H9 (cell line): ENCODE data around the gene NR2F2. TPM values are rescaled to one million over a fixed set of nuclear protein-coding genes. Genes with fewer than 3 reads are reported as not detected.

ENCODE experiments used
- DNase-seq: peaks from one replicate; pipeline ENCODE4 v3.0.0-alpha.2; 2017
- H2AFZ ChIP-seq: one replicate; pipeline ENCODE4 v1.6.1; 2013; ENCODE audit warnings: mild to moderate bottlenecking, low read length, control low read depth, moderate library complexity
- H2AK5ac ChIP-seq: 2 replicates; pipeline ENCODE4 v1.6.1; 2013; ENCODE audit warnings: low read length, control low read depth, mixed read lengths; ENCODE audit not compliant: insufficient read length
- H2BK120ac ChIP-seq: one replicate; pipeline ENCODE4 v1.6.1; 2013; ENCODE audit warnings: low read depth, mild to moderate bottlenecking, low read length, control low read depth, inconsistent platforms; ENCODE audit not compliant: poor library complexity, severe bottlenecking
- H2BK12ac ChIP-seq: 2 replicates; pipeline ENCODE4 v1.6.1; 2013; ENCODE audit warnings: low read length, control low read depth, mixed read lengths, low read depth; ENCODE audit not compliant: insufficient read length
- H2BK15ac ChIP-seq: 2 replicates; pipeline ENCODE4 v1.6.1; 2013; ENCODE audit warnings: low read depth, low read length, control low read depth
- H2BK20ac ChIP-seq: one replicate; pipeline ENCODE4 v1.6.1; 2013; ENCODE audit warnings: low read depth, mild to moderate bottlenecking, low read length, control low read depth, inconsistent platforms; ENCODE audit not compliant: poor library complexity, severe bottlenecking
- H2BK5ac ChIP-seq: 2 replicates; pipeline ENCODE4 v1.6.1; 2013; ENCODE audit warnings: low read length, control low read depth, mixed read lengths; ENCODE audit not compliant: insufficient read length
- H3K14ac ChIP-seq: 2 replicates; pipeline ENCODE4 v1.6.1; 2013; ENCODE audit warnings: low read length, control low read depth; ENCODE audit not compliant: insufficient read depth
- H3K18ac ChIP-seq: 2 replicates; pipeline ENCODE4 v1.6.1; 2013; ENCODE audit warnings: low read depth, mild to moderate bottlenecking, mixed read lengths, low read length, control low read depth; ENCODE audit not compliant: insufficient read length
- H3K23ac ChIP-seq: 2 replicates; pipeline ENCODE4 v1.6.1; 2013; ENCODE audit warnings: low read length, control low read depth, mixed read lengths, low read depth; ENCODE audit not compliant: insufficient read length
- H3K23me2 ChIP-seq: 2 replicates; pipeline ENCODE4 v1.6.1; 2013; ENCODE audit warnings: low read depth, mild to moderate bottlenecking, mixed read lengths, low read length, control low read depth; ENCODE audit not compliant: insufficient read length, poor library complexity, severe bottlenecking
- H3K27ac ChIP-seq: 2 replicates; pipeline ENCODE4 v1.5.1; 2013; ENCODE audit warnings: low read length, control low read depth, mixed read lengths, low read depth; ENCODE audit not compliant: insufficient read length
- H3K27me3 ChIP-seq: 2 replicates; pipeline ENCODE4 v1.6.1; 2013; ENCODE audit warnings: low read length, control low read depth, inconsistent platforms; ENCODE audit not compliant: insufficient read depth
- H3K4ac ChIP-seq: 2 replicates; pipeline ENCODE4 v1.6.1; 2013; ENCODE audit warnings: low read depth, mild to moderate bottlenecking, control low read depth, inconsistent platforms, low read length, moderate library complexity
- H3K4me1 ChIP-seq: 2 replicates; pipeline ENCODE4 v1.6.1; 2013; ENCODE audit warnings: low read length, control low read depth, inconsistent platforms; ENCODE audit not compliant: insufficient read depth
- H3K4me2 ChIP-seq: 2 replicates; pipeline ENCODE4 v1.6.1; 2013; ENCODE audit warnings: low read length, control low read depth, mixed read lengths; ENCODE audit not compliant: insufficient read length, insufficient read depth
- H3K56ac ChIP-seq: 2 replicates; pipeline ENCODE4 v1.6.1; 2013; ENCODE audit warnings: low read depth, mild to moderate bottlenecking, mixed read lengths, low read length, control low read depth; ENCODE audit not compliant: insufficient read length
- H3K79me1 ChIP-seq: 2 replicates; pipeline ENCODE4 v1.6.1; 2013; ENCODE audit warnings: low read depth, mild to moderate bottlenecking, moderate library complexity, low read length, control low read depth, inconsistent platforms; ENCODE audit not compliant: insufficient read depth, poor library complexity, severe bottlenecking
- H3K79me2 ChIP-seq: 2 replicates; pipeline ENCODE4 v1.6.1; 2013; ENCODE audit warnings: low read length, control low read depth, inconsistent platforms; ENCODE audit not compliant: insufficient read depth
- H3K9ac ChIP-seq: 2 replicates; pipeline ENCODE4 v1.6.1; 2013; ENCODE audit warnings: low read length, control low read depth, mixed read lengths; ENCODE audit not compliant: insufficient read length; ENCODE audit errors: extremely low read depth
- H3K9me3 ChIP-seq: one replicate; pipeline ENCODE4 v1.6.1; 2013; ENCODE audit warnings: low read depth, low read length, inconsistent platforms; ENCODE audit not compliant: control insufficient read depth
- H3T11ph ChIP-seq: one replicate; pipeline ENCODE4 v1.6.1; 2013; ENCODE audit warnings: mild to moderate bottlenecking, low read length, control low read depth, inconsistent platforms
- H4K20me1 ChIP-seq: one replicate; pipeline ENCODE4 v1.6.1; 2013; ENCODE audit not compliant: control insufficient read depth, insufficient read length, insufficient read depth
- H4K5ac ChIP-seq: 2 replicates; pipeline ENCODE4 v1.6.1; 2013; ENCODE audit warnings: low read depth, mild to moderate bottlenecking, mixed read lengths, low read length, control low read depth; ENCODE audit not compliant: insufficient read length
- H4K8ac ChIP-seq: replicated peaks from 2 replicates; pipeline ENCODE4 v1.6.1; 2013; ENCODE audit warnings: low read length, control low read depth, mixed read lengths, low read depth; ENCODE audit not compliant: insufficient read length
- H4K91ac ChIP-seq: 2 replicates; pipeline ENCODE4 v1.6.1; 2013; ENCODE audit warnings: low read depth, mild to moderate bottlenecking, moderate library complexity, mixed read lengths, low read length, control low read depth; ENCODE audit not compliant: insufficient read length
- H3K27ac Mint-ChIP-seq, 3 experiments: 2 replicates in 2 of 3; 3 replicates in 1 of 3; pipeline ENCODE4 v1.8.0; 2020 to 2021; ENCODE audit warnings: mixed read lengths in 3 of 3, mild to moderate bottlenecking in 1 of 3, moderate library complexity in 1 of 3
- H3K27me3 Mint-ChIP-seq: 2 replicates; pipeline ENCODE4 v1.8.0; 2021; ENCODE audit warnings: low read depth, mild to moderate bottlenecking, moderate library complexity, mixed read lengths
- H3K36me3 Mint-ChIP-seq, 3 experiments: 2 replicates in 2 of 3; 3 replicates in 1 of 3; pipeline ENCODE4 v1.8.0; 2020 to 2021; ENCODE audit warnings: low read depth in 3 of 3, mixed read lengths in 3 of 3; ENCODE audit not compliant: insufficient read depth in 1 of 3
- H3K4me1 Mint-ChIP-seq, 2 experiments: 2 replicates each; pipeline ENCODE4 v1.8.0; 2020; ENCODE audit warnings: mixed read lengths in 2 of 2
- H3K4me3 Mint-ChIP-seq, 2 experiments: 2 replicates in 1 of 2; 3 replicates in 1 of 2; pipeline ENCODE4 v1.8.0; 2020 to 2021; ENCODE audit warnings: mild to moderate bottlenecking in 2 of 2, mixed read lengths in 2 of 2, moderate library complexity in 1 of 2
- H3K9me3 Mint-ChIP-seq, 2 experiments: 2 replicates in 1 of 2; 3 replicates in 1 of 2; pipeline ENCODE4 v1.8.0; 2020; ENCODE audit warnings: mild to moderate bottlenecking in 2 of 2, mixed read lengths in 2 of 2, moderate library complexity in 1 of 2
- WGBS: extraction: QIAGEN DNeasy Blood & Tissue Kit; methylation state at CpG from one replicate; pipeline ENCODE4 v1.1.7; 2013; ENCODE audit warnings: missing lambda C conversion rate, low lambda C conversion rate, mixed read lengths; ENCODE audit not compliant: insufficient read length; ENCODE audit errors: extremely low coverage; 5-methylcytosine and 5-hydroxymethylcytosine counted together
- total RNA-seq: library from RNA; stranded (reverse); gene quantifications from 2 replicates; pipeline ENCODE4 v1.2.1, GENCODE V29; 2021
- TF ChIP-seq, protein P1 (sequence below): fragments of 200-600 bp; sonication (generic); conservative IDR thresholded peaks from 3 replicates; pipeline ENCODE4 v1.8.0; 2021; ENCODE audit warnings: antibody characterized with exemption, mild to moderate bottlenecking

The NR2F2 gene
- total RNA-seq, 1 experiment from 2014 or later: 0.24 TPM

- Mint-ChIP-seq H3K36me3 (no peaks in the 10 kb centered on the region), H3K4me3 (no peak overlapping the region), H3K9me3 (no peaks in the 10 kb centered on the region), H3K4me1 (peaks cover 4 to 6% of the 10 kb centered on the region in 2 experiments; a peak in 1 of 4 replicates), H3K27ac (no peak overlapping the region), H3K27me3 (peaks cover 50% of the 10 kb centered on the region)
- Histone ChIP-seq H4K5ac (no peak overlapping the region), H3K27ac (no peak overlapping the region), H3K79me2 (no peaks in the 10 kb centered on the region), H3K14ac (no peak overlapping the region), H3K18ac (no peak overlapping the region), H2BK5ac (no peak overlapping the region), H2BK15ac (no peak overlapping the region), H2AK5ac (no peak overlapping the region), H4K8ac (no peak overlapping the region), H3T11ph (no peak overlapping the region), H3K4me2 (no peak overlapping the region), H3K9me3 (no peaks in the 10 kb centered on the region), H3K56ac (no peak overlapping the region), H2BK12ac (no peak overlapping the region), H3K4me1 (no peaks in the 10 kb centered on the region), H2BK20ac (no peak overlapping the region), H4K91ac (no peak overlapping the region), H3K9ac (no peak overlapping the region), H4K20me1 (no peaks in the 10 kb centered on the region), H3K4ac (no peak overlapping the region), H3K23ac (no peak overlapping the region), H2BK120ac (no peak overlapping the region), H3K27me3 (no peaks in the 10 kb centered on the region), H3K23me2 (no peaks in the 10 kb centered on the region), H3K79me1 (no peaks in the 10 kb centered on the region), H2AFZ (no peak overlapping the region)
- no peak for DNase-seq
- TF ChIP-seq, protein P1, sequence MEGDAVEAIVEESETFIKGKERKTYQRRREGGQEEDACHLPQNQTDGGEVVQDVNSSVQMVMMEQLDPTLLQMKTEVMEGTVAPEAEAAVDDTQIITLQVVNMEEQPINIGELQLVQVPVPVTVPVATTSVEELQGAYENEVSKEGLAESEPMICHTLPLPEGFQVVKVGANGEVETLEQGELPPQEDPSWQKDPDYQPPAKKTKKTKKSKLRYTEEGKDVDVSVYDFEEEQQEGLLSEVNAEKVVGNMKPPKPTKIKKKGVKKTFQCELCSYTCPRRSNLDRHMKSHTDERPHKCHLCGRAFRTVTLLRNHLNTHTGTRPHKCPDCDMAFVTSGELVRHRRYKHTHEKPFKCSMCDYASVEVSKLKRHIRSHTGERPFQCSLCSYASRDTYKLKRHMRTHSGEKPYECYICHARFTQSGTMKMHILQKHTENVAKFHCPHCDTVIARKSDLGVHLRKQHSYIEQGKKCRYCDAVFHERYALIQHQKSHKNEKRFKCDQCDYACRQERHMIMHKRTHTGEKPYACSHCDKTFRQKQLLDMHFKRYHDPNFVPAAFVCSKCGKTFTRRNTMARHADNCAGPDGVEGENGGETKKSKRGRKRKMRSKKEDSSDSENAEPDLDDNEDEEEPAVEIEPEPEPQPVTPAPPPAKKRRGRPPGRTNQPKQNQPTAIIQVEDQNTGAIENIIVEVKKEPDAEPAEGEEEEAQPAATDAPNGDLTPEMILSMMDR: no peak
- WGBS: no CpG with 5 or more reads among the region's 5 CpGs
Observed at GRCh38 chr15:96309143-96309660, 21.3 kb upstream of the NR2F2 start.
